IPS-11a (cell line): Measurements from ENCODE around the gene PRRX2.

Experiments
- H3K4me3 ChIP-seq: one replicate; pipeline ENCODE4 v1.5.1; 2013; ENCODE audit warnings: low read depth, low read length, control low read depth

Gene PRRX2

DNA sequence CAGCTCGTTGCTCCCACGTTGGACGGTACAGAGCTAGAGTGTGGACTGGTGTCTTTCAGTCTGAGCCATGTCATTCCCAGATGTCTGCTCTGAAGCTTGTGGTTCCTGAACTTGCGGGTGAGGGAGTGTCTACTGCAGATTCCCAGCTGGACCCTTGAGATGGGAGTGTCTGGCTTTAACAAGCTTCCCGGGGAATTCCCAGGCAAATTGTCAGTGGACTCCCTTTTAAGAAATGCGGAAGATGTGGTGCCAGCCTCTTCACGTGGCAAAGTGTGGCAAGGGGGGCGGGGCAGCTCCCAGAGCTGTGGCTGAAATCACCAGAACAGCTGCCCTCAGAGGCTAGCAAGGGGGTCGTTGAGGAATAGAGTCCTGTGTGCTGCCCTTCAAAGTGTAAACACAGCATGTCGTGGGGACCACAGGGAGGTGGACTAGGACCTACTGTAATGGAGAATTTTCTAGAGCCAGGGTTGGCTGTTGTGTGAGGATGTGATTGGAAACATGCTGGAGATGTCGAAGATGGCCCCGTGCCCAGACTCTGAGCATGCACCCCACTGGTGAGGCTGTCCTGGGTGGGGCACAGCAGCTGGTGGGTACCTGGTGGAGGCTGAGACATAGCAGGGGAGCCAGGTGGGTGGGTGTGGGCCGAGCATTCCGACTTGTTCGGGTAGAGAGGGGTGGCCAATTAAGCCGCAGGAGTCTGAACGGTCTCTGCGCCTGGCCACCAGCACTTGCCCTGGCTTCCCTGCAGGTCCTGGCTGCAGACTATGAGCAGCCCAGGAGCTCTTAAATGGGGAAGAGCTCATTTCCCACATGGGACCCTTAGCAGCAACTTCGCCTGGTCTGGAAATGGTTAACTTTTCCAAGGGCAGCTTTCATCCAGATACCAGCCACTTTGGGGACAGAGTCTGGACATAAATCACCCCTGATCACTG, 37.4 kb downstream of the PRRX2 start:
- H3K4me3 ChIP-seq: no peak overlapping the region

DNA sequence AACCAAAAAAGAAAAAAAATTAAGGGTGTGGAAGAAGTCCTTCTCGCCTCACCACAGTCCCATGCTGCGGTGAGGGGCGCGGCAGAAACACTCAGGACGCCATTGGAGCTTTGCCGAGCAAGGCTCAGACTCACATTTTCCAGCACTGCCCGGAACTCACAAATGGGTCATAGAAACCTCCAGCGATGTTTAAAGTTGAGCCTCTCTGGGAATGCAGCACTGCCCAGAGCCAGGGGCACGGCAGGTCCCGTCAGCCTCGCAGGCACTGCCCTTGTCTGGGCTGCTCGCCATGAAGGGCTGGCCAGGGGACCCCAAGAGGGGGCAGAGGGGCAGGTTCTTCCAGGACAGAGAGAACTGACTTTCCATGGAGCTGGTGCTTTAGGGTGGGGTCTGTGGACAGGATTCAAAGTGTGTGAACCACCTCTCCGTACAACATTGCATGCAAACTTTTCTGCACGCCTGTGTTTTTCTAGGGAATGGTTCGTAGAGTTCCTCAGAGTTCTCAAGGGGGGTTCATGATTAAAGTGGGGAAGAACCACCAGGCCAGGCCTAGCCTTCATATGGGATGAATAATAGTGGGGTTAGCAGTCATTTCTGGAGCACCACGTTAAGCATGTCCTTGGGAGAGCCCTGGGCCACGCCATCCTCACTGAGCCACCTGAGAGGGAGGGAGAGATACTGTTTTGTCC, 38.4 kb downstream of the PRRX2 start:
- no peak overlapping the region for H3K4me3 ChIP-seq

- no peak overlapping the region for H3K4me3 ChIP-seq
Measured at GRCh38 chr9:129704807-129705206, 39.4 kb downstream of the PRRX2 start.

DNA sequence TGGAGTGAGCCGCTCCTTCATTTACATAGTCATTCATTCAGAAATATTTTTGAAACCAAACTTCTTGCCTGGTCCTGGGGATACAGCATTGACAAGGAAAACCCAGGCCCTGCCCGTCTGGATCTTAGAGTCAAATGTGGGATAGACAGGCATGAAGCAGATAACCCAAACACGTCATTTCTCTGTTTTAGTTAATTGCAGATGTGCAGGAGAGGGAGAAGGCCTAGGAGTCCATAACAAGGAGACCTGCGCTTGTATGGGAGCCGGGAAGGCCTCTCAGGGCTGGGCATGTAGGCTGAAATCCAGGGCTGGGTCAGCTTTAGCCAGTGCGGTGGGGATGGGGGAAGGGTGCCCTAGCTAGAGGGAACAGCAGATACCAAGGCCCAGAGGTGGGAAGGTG, 43.3 kb downstream of the PRRX2 start:
- H3K4me3 ChIP-seq: no peak overlapping the region

DNA sequence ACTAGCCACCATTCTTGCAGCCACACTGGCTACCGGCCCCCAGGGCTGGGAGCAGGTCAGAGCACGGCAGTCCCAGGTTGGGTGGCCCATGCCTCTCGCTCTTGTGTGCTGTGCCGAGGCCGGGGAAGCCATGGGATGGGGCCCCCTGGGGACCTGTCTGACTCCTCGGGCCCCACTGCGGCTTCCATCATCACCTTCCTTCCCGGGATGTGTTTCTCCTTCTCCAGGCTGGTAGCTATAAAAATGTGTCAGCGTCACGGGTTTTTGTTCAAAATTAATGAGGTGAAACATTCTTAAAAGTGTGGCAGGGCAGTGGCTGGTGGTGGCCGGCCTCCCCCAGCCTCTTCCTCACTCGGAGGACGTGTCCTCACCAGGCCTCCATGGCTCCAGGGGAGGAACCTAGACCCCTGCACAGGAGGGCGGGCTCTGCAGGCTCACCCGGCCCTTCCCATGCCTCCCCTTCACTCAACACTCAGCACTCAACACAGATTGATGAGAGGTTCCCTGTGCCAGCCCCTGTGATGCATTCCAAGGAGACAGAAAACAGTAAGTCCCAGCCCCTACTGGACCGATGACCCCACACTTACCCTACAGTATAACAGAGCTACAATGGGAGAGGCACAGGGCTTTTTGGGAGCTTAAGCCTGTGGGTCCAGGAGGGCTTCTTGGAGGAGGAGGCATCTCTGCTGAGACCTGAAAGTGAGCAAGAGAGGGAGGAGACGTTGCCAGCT, 44.2 kb downstream of the PRRX2 start:
- H3K4me3 ChIP-seq: no peak overlapping the region

DNA sequence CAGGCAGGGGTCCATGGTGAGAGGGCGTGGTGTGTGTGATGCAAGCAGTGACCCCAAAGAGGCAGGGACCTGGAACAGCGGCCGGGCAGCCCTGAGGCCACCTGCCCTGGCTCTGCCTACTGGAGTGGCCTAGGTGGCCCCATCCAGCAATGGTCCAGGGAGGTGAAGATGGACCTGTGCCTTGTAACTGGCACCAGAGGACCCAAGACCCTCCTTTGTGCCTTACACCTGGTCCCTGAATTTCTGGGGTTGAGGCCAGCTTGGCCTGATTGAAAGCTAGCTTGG, 44.7 kb downstream of the PRRX2 start:
- H3K4me3 ChIP-seq: no peak overlapping the region

GRCh38 chr9:129712634-129713401, 47.4 kb downstream of the PRRX2 start:
- H3K4me3 ChIP-seq: no peak overlapping the region

GRCh38 chr9:129713402-129713679, 47.9 kb downstream of the PRRX2 start:
- H3K4me3 ChIP-seq: no peak overlapping the region

- no peak overlapping the region for H3K4me3 ChIP-seq
Measured at GRCh38 chr9:129714511-129715061, 49.1 kb downstream of the PRRX2 start.

DNA sequence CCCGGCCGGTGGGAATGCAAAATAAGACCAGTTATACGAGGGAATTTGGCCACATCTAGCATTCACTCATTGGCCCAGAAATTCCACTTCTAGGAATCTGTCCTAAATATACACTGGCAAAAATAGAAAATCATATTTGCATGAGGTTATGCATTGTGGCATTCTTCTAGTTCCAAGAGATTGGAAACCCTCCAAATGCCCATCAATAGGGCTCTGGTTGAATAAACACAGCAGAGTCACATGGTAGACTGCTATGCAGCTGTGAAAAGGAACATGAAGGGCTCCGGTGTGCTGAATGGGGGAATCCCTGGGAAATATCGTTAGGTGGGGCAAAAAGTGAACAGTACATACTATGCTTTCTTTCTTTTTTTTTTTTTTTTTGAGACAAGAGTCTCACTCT, 50.6 kb downstream of the PRRX2 start:
- H3K4me3 ChIP-seq: no peak overlapping the region

DNA sequence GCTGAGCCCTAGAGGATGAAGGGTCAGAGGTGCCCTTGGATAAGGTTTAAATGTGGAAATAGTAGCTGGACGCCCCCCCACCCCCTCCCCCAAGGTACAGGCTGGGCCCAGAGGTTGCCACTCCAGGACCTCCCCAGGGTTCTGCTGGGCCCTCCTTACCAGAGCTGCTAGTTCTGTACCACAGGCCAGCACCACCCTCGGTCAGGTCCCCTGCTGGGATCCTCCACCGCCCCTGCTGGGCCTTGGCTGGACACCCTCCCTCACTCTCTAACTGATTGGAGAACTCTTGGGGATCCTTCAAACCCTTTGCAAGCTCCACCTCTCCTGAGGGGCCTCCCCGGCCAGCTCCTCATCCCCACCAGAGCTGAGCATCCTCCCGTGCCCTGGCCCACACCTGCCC, 52.5 kb downstream of the PRRX2 start:
- no peak overlapping the region for H3K4me3 ChIP-seq

- H3K4me3 ChIP-seq: no peak overlapping the region
Measured at GRCh38 chr9:129718647-129719046, 53.2 kb downstream of the PRRX2 start.

- H3K4me3 ChIP-seq: no peak overlapping the region
Measured at GRCh38 chr9:129719135-129719534, 53.7 kb downstream of the PRRX2 start.

DNA sequence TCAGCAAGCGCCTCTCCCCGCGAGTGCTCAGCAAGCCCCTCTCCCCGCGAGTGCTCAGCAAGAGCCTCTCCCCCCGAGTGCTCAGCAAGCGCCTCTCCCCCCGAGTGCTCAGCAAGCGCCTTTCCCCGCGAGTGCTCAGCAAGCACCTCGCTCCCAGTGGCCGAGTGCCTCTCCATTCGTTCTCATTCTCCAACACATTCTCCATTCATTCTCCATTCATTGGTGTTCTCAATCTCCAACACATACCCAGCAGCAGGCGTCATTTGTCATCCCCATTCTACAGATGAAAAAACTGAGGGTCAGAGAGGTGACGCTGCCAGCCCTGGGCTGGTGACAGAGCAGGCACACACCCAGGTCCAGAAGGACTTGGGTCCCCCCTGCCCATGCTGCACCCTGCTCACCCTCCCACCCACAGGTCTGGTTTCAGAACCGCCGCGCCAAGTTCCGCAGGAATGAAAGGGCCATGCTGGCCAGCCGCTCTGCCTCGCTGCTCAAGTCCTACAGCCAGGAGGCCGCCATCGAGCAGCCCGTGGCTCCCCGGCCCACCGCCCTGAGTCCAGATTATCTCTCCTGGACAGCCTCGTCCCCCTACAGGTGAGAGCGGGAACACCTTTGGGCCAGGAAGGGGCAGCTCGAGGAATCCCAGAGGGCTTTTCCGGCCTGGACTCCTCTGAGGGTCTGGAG, 54.9 kb downstream of the PRRX2 start:
- no peak overlapping the region for H3K4me3 ChIP-seq

GRCh38 chr9:129720865-129721545, 55.6 kb downstream of the PRRX2 start:
- H3K4me3 ChIP-seq: no peak overlapping the region

- no peak overlapping the region for H3K4me3 ChIP-seq
Measured at GRCh38 chr9:129722913-129723312, 57.5 kb downstream of the PRRX2 start.

DNA sequence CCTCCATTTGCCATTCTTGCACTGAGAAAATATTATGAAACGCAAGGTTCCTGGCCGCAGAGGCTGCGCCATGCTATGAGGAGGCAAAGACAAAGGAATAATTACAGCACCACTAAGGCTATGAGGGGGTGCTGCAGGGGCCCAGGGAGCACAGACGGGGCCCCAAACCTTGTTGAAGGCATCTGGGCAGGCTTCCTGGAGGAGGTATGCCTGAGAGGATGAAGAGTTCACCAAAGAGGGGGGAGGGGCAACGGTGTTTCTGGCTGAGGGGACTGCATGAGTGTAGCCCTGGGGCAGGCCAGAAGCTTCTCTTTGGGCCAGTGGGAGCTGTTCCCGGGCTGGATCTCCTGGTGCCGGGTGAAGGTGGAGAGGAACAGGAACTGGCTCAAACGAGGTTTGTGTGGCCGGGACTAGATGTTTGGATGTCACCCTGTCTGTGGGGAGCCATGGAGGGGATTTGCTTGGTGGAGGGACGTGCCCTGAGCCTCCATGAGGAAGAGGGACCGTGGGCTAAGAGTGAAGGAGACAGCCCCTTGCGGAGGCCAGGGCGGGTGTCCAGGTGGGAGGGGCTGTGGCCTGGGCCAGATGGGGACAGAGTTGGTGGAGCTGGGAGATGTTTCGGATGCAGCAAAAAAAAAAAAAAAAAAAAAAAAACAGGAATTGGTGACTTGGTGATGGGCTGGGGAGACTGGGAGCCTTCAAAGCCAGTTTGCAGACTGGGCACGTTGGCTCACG, 59.2 kb downstream of the PRRX2 start:
- H3K4me3 ChIP-seq: no peak overlapping the region

DNA sequence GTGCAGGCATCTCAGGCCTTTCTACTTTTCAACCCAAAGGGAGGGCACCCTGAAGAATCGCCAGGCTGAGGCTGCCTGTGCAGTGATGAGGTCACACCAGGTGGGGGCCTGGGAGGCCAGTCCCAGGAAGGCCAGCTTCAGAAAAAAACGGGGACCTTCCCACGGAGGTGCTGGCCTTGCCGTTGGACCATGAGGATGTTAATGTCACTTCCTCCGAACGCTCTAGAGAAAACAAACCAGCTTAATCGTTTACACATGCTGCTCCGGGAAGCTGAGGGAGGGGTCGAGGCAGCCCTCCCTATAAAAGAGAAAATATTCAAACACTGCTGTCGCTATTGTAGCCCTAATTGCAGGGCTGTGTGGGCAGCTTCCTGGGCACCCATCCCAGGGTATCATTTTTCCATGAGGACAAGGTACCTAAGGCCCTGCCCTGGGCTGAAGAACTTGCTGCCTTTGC, 60.4 kb downstream of the PRRX2 start:
- H3K4me3 ChIP-seq: no peak overlapping the region
